GM18507 (cell line): ENCODE data around the gene BANK1.
"Not testable (repeated sequence)": the region's sequence is repeated elsewhere in the genome, so short reads cannot be mapped to it uniquely, and the experiment has no call there.

Experiments used
- DNase-seq: peaks from one replicate; pipeline ENCODE4 v3.0.0; 2011; ENCODE audit warnings: low read depth; ENCODE audit not compliant: insufficient read length; ENCODE audit errors: extremely low spot score
- FAIRE-seq: peaks from 2 replicates; lab custom pipeline; 2011; peaks lifted over from hg19 to GRCh38; lab: Jason Lieb, UNC

The BANK1 gene

DNA sequence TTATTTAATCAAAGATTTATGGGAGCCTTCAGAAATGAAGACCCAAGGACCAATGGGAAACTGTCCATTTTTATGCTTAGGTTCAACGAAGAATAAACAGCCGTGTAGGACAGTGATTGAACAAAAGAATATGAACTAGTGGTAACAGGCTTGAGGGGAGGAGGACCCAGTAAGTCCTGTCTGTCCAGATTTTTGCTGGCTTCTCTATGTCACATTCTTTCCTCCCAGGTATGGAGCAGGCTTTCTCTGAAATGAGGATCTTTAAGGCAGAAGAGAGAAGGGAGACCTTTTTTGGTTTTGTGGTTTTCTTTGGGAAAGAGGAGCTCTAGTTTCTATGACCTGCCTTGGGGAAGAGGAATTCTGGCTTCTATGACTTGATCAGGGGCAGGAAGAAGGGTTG, 74.1 kb downstream of the BANK1 start:
- DNase-seq (no peak), FAIRE-seq (no peak)

DNA sequence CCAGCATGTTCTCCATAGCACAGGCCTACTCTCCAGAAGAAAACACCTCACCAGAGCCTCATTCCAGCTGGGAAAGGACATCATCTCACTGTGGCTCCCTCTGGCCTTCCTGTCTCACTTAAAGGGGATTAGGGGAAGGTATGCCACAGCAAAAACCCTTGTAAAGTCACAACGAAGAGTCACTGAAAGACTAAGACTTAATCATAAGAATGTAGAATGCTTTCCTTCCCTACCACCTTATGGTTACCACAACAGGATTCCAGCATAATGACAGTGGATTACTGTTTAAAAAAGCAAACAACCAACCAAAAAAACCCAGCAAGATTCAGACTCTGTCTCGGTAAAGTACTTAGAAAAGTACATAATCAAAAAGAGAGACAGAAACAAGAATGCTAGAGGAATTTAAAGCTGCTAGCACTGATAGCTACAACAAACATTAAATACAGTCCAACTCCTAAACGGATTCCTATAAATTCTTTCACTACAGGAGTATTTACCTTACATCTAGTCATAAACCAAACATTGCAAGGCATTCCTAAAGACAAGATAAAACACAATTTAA, 75.1 kb downstream of the BANK1 start:
- DNase-seq: no peak
- no peak for FAIRE-seq

DNA sequence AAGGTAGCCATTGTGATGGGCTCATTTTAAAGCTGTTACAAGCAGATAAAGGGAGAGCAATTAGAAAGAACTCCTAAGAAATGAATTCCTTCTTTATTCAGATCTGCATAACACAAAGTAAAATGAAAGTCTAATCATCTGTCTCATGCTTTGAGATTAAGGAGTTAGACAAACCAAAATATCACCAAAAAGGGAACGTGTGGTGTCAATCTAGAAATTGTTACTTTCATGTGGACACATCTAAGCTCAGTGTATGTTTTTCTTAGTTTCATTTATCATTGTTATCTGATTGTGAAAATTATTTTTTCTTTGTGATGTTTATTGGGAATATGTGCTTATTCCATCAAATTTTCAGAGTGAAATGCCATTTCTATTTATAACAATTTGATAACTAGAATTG, 80.3 kb downstream of the BANK1 start:
- DNase-seq (no peak), FAIRE-seq (no peak)

DNA sequence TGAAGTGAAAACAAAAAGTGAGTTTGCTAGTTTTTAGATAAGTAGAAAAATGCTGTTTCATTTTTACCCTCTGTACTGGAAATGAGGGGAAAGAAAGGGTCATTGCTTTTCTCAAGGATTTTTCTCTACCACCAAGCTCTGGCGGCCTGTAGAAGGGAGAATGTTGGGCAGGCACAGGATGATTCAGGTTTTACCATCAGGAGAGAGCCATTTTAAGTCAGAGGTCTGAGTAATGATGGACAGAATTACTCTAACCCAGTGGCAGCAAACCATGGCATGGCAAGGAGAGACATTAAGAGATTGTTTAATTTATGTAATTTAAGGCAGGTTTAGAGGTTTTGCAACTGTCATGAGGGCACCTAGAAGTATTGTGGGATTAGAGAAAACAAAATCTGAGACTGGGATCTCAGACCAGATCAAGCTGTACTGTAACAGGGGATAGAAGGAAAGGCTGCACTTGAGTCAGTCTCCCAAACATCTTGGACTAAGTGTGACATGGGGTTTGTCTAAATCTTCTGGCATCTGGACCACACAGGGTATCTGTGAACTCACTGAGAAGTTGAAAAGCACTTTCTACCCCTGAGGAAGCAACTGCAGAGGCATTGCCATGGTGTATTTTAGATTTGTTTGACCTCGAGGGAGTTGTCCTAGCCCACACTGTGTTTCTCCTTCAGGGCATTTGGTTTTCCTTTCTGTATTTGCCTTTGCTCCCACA, 81.6 kb downstream of the BANK1 start:
- DNase-seq: no peak
- no peak for FAIRE-seq

GRCh38 chr4:101885574-101885973, 95.0 kb downstream of the BANK1 start:
- FAIRE-seq (no peak), DNase-seq (no peak)

DNA sequence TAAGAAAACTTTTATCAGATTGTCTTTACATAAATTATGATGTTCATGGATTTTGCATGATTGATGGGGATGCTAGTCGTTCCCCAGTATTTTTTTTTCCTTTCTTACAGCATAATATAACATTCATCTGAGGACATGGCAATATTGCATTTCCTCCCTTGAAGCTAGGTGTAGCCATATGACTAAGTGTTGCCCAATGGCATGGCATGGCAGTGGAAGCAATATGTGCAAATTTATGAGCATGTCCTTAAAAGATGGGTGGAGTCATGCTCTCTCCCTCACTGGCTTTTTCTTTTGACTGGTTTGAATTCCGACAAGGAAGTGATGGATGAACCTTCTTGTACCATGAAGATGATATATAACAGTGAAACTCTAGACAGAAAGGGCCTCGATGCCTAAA, 96.3 kb downstream of the BANK1 start:
- FAIRE-seq: no peak

GRCh38 chr4:101888472-101888871, 97.9 kb downstream of the BANK1 start:
- no peak for DNase-seq
- FAIRE-seq: no peak

More for the DNA sequence above, 96.3 kb downstream of the BANK1 start:
- DNase-seq: no peak

DNA sequence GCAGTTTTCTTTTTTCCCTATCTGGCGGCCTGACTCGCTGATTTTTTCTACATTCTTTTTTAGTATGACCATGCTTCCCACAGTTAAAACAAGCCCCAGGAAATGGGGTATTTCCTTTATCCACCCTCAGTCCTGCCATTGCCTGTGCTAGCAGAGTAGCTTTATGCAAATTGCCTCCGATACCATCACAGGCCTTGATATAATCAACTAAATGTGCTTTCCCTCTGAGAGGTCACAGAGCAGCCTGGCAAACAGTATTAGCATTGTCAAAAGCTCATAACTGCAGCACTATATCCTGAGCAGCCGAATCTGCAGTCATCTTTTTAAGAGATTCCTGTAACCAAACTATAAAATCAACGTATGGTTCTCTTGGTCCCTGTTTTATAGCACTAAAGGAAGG, 115.0 kb downstream of the BANK1 start:
- not testable (repeated sequence) for FAIRE-seq, DNase-seq

GRCh38 chr4:101910786-101911373, 120.3 kb downstream of the BANK1 start:
- no peak for FAIRE-seq
- DNase-seq: no peak

- FAIRE-seq (no peak), DNase-seq (no peak)
These were observed 121.1 kb downstream of the BANK1 start for GRCh38 chr4:101911616-101912015.

- no peak for FAIRE-seq
- DNase-seq: no peak
These were observed 124.2 kb downstream of the BANK1 start for GRCh38 chr4:101914761-101915160.

DNA sequence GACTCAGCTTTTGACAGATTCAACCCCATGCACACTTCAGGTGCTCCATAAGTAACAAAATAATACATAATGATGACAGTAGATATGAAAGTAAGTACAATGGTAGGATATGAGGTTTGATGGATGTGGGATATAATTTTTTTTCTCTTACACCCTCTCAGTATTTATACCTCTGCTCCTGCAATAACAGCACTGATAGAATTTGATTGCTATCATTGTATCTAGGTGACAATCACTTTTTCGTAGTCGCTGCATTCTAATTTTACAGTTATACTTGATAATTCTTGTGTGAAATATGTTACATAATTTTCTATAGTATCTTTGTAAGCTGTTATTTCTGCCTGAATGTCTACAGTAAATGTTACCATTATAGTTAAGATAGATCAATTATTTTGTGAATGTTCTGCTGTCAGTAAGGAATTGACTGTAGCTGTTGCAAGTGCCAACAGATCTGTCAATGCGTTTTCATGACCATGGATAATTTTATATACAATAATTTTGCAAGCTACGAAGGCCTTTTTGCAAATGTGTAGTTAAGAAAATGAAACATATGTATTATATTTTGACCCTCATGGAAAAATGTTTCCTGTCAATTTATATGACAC, 128.9 kb downstream of the BANK1 start:
- FAIRE-seq (no peak), DNase-seq (no peak)

- FAIRE-seq (no peak), DNase-seq (no peak)
These were observed 130.8 kb downstream of the BANK1 start for GRCh38 chr4:101921370-101921769.

- DNase-seq (no peak), FAIRE-seq (no peak)
These were observed 141.1 kb downstream of the BANK1 start for GRCh38 chr4:101931619-101932018.

DNA sequence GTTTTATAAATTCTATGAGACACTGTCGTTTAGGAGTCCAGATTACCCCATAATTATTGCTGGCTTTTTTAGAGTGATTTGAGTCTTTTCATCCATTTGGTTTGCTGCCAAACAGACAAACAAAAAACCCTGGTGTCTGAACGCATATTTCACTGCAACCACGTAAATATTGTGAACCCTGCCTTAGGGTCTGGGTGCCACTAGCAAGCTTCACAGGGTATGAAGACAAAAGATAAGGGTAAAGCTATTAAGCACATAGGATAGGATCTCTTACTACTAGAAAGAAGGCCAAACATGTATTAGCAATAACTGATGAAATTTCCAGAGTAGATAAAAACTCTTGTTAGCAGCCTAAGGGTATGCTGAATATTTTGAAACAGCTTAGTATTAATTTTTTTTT, 143.3 kb downstream of the BANK1 start:
- no peak for FAIRE-seq
- no peak for DNase-seq

DNA sequence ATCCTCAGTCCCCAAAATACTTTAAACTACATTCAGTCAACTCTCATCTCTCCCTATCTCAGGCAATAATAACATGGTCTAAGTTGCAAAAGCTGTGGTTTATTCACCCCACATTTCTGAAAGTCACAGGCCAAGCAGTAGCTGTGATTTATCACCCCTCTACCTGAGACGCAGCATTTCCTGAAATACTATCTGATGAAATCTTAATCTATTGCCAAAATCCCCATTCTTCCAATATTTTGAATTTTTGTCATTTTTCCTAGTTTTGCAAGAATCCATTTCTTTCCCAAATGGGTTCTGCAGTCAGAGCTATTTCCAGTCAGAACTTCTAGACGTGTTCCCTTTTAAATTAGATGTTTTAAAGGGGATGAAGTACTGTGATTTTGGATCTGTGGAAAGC, 148.3 kb downstream of the BANK1 start:
- DNase-seq (no peak), FAIRE-seq (no peak)

DNA sequence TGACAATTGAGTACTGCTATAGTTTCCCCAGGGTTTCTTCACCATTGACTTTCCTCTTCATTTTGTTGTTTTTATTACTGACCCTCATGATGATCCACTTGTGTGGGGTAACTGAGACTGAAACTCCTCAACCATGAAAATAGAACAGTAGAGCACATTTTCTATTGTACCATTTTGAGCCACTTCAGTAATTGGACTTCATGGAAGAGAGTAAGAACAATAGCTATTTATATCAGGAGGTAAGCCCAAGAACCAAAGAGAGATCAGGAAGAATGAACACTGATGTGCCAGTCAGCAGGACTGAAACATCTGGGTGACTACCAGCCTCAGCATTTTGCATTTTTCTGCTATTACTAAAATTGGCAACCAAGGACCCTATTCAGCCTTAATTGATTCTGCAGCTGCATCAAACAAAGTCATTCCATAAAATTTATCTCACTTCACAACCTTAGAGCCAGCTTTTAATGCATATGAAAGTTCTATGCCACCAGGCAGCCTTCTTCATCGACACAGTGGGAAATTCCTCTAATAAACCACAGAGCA, 151.4 kb downstream of the BANK1 start:
- no peak for FAIRE-seq
- DNase-seq: no peak

- FAIRE-seq: no peak
These were observed 152.4 kb downstream of the BANK1 start for GRCh38 chr4:101942891-101943290.

GRCh38 chr4:101944649-101945048, 154.1 kb downstream of the BANK1 start:
- no peak for FAIRE-seq
- no peak for DNase-seq

More at GRCh38 chr4:101942891-101943290, 152.4 kb downstream of the BANK1 start:
- DNase-seq: no peak

DNA sequence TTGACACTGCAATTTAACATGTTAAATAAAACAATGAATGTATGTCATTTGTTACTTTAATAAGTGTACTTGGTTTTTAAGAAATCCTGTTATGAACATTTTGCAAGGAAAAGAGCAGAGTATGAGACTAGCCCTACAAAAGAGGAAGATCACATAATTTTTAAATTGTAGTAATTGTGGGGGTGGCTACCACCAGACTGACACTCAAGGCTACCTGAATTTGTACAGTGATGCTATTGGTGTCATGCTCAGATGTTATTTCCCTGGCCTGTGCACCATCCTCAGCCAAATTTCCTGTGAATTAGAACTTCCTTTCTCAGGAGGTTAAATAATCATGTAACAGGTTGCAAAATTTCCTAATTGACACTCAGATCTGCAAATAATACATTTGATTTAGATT, 157.5 kb downstream of the BANK1 start:
- DNase-seq (no peak), FAIRE-seq (no peak)
